GM12891 (cell line): ENCODE measurements around the gene HS2ST1.

Experiments used
- POLR2A ChIP-seq: IDR thresholded peaks from 2 replicates; pipeline ENCODE4 v1.6.1; 2011; ENCODE audit warnings: low read depth, low read length, control low read depth
- POLR2AphosphoS5 ChIP-seq: IDR thresholded peaks from 2 replicates; pipeline ENCODE4 v1.6.1; 2011; ENCODE audit warnings: low read depth, low read length, control low read depth
- POU2F2 ChIP-seq: IDR thresholded peaks from 2 replicates; pipeline ENCODE4 v1.6.1; 2011; ENCODE audit warnings: low read depth, mild to moderate bottlenecking, control low read depth, low read length, moderate library complexity
- SPI1 ChIP-seq: IDR thresholded peaks from 2 replicates; pipeline ENCODE4 v1.6.1; 2011; ENCODE audit warnings: low read depth, low read length, control low read depth
- TAF1 ChIP-seq: IDR thresholded peaks from 2 replicates; pipeline ENCODE4 v1.6.1; 2011; ENCODE audit warnings: low read depth, low read length, control low read depth

GRCh38 chr1:87131809-87132283 lies 217.4 kb downstream of the HS2ST1 start:
- no peak for TF ChIP-seq POLR2AphosphoS5
- no peak for TF ChIP-seq POLR2A
- TF ChIP-seq SPI1 = no peak
- TF ChIP-seq TAF1 = no peak
- no peak for TF ChIP-seq POU2F2
